Endothelial cell of umbilical vein (primary cell): ENCODE measurements around the gene MATCAP1. TPM values are rescaled to one million over a fixed set of nuclear protein-coding genes. Genes with fewer than 3 reads are reported as not detected.

ENCODE experiments used
- BruUV-seq: library from RNA; stranded (reverse); fragments of 400-500 nt; replicated peaks from 2 replicates; lab custom pipeline; 2021; lab: Mats Ljungman, UMichigan
- CTCF ChIA-PET: fragments of 300-600, 350-600 bp; sonication (Branson Sonifier 250); formaldehyde crosslinking; loops from one replicate; lab custom pipeline; 2021; ENCODE audit warnings: antibody characterized with exemption, inconsistent platforms; lab: Charles Lee
- POLR2A ChIA-PET: fragments of 300-600, 350-600 bp; sonication (Branson Sonifier 250); formaldehyde crosslinking; loops from one replicate; lab custom pipeline; 2021; ENCODE audit warnings: antibody characterized with exemption, inconsistent platforms; lab: Charles Lee
- DNase-seq: peaks from one replicate; pipeline ENCODE4 v3.0.0-alpha.2; 2011; ENCODE audit warnings: low read depth, low spot score
- FAIRE-seq: peaks from 2 replicates; lab custom pipeline; 2011; peaks lifted over from hg19 to GRCh38; lab: Jason Lieb, UNC
- H2AFZ ChIP-seq: 2 replicates; pipeline ENCODE4 v1.6.0; 2012; ENCODE audit warnings: low read depth, low read length, control low read depth, inconsistent platforms
- H3K27ac ChIP-seq: 2 replicates; pipeline ENCODE4 v1.5.1; 2011; ENCODE audit warnings: low read depth, mild to moderate bottlenecking, control low read depth, low read length, moderate library complexity; ENCODE audit not compliant: insufficient read depth
- H3K27me3 ChIP-seq, 2 experiments: 2 replicates each; pipeline versions ENCODE4 v1.6.0 to v1.6.1; 2011; ENCODE audit warnings: low read length in 2 of 2, mixed read lengths in 1 of 2; ENCODE audit not compliant: control insufficient read depth in 2 of 2, insufficient read depth in 2 of 2
- H3K36me3 ChIP-seq, 2 experiments: 2 replicates in 1 of 2; 3 replicates in 1 of 2; pipeline ENCODE4 v1.5.1; 2011; ENCODE audit warnings: low read length in 2 of 2, mild to moderate bottlenecking in 1 of 2, moderate library complexity in 1 of 2; ENCODE audit not compliant: control insufficient read depth in 2 of 2, insufficient read depth in 2 of 2; ENCODE audit errors: extremely low read depth in 1 of 2
- H3K4me1 ChIP-seq: 3 replicates; pipeline ENCODE4 v1.5.1; 2011; ENCODE audit warnings: mild to moderate bottlenecking, low read length; ENCODE audit not compliant: control insufficient read depth, insufficient read depth; ENCODE audit errors: extremely low read depth
- H3K4me2 ChIP-seq: 2 replicates; pipeline ENCODE4 v1.6.1; 2011; ENCODE audit warnings: low read length, control low read depth, mixed read lengths; ENCODE audit not compliant: insufficient read depth
- H3K4me3 ChIP-seq, 3 experiments: fragments of 200-600 bp in 1 of 3; sonication (generic), shearing (Covaris generic) in 1 of 3; replicated peaks in 1 of 3; 2 replicates each; pipeline ENCODE4 v1.5.1; 2011 to 2016; ENCODE audit warnings: control low read depth in 3 of 3, low read length in 3 of 3, mild to moderate bottlenecking in 2 of 3, inconsistent platforms in 1 of 3, low read depth in 1 of 3, moderate library complexity in 1 of 3; ENCODE audit not compliant: insufficient read depth in 1 of 3
- H3K79me2 ChIP-seq: 2 replicates; pipeline ENCODE4 v1.6.0; 2012; ENCODE audit warnings: low read length, inconsistent platforms; ENCODE audit not compliant: control insufficient read depth, insufficient read depth
- H3K9ac ChIP-seq: replicated peaks from 2 replicates; pipeline ENCODE3; 2011; ENCODE audit warnings: low read length, control low read depth; ENCODE audit not compliant: insufficient read depth; ENCODE audit errors: extremely low read depth
- H3K9me1 ChIP-seq: replicated peaks from 3 replicates; pipeline ENCODE4 v1.6.0; 2011; ENCODE audit warnings: mild to moderate bottlenecking, low read length; ENCODE audit not compliant: control insufficient read depth, insufficient read depth; ENCODE audit errors: extremely low read depth
- H3K9me3 ChIP-seq: replicated peaks from 2 replicates; pipeline ENCODE4 v1.5.1; 2012; ENCODE audit warnings: low read length, inconsistent platforms; ENCODE audit not compliant: control insufficient read depth, insufficient read depth
- H4K20me1 ChIP-seq: replicated peaks from 2 replicates; pipeline ENCODE3; 2011; ENCODE audit warnings: mild to moderate bottlenecking, low read length; ENCODE audit not compliant: control insufficient read depth, insufficient read depth; ENCODE audit errors: extremely low read depth
- CTCF ChIP-seq, 2 donors: IDR thresholded peaks; 1 replicate in 1 of 2; 2 replicates in 1 of 2; pipeline ENCODE4 v1.5.1; 2011; ENCODE audit warnings: low read length in 2 of 2, mild to moderate bottlenecking in 2 of 2, moderate library complexity in 2 of 2, control low read depth in 1 of 2, inconsistent platforms in 1 of 2, low read depth in 1 of 2; ENCODE audit not compliant: insufficient read depth in 1 of 2; ENCODE audit errors: extremely low read depth in 1 of 2
- EZH2 ChIP-seq: IDR thresholded peaks from 2 replicates; pipeline ENCODE4 v1.6.1; 2012; ENCODE audit warnings: borderline replicate concordance, low read depth, mild to moderate bottlenecking, moderate library complexity, low read length, inconsistent platforms; ENCODE audit not compliant: severe bottlenecking
- MYC ChIP-seq: IDR thresholded peaks from one replicate; pipeline ENCODE4 v1.6.1; 2011; ENCODE audit warnings: mild to moderate bottlenecking, low read depth, low read length
- POLR2AphosphoS5 ChIP-seq: IDR thresholded peaks from 2 replicates; pipeline ENCODE4 v1.6.1; 2012; ENCODE audit warnings: low read depth, mild to moderate bottlenecking, control low read depth, low read length, moderate library complexity; ENCODE audit not compliant: insufficient read depth
- dilution Hi-C: fragments of 300-500 bp; cut with MboI; formaldehyde crosslinking; loops from one replicate; pipeline ENCODE4 v1.15.0; 2019; ENCODE audit warnings: low sequenced_read_pairs; ENCODE audit not compliant: extremely low pct_ligation_motif_present
- intact Hi-C: fragments of 100-400 bp; cut with micrococcal nuclease; formaldehyde crosslinking; loops from one replicate; pipeline ENCODE4 v1.10.0; 2022
- polyA plus RNA-seq, 4 experiments: library from polyadenylated mRNA; depleted of rRNA in 3 of 4; stranded (reverse) in 3 of 4; unstranded in 1 of 4; fragments of >200 nt; gene quantifications; 2 replicates each; pipeline versions ENCODE4 v1.2.1 to v1.2.3, GENCODE V29; 2011 to 2012; ENCODE audit warnings: missing spikeins in 1 of 4
- total RNA-seq: library from RNA; stranded (reverse); gene quantifications from 2 replicates; pipeline ENCODE4 v1.2.3, GENCODE V29; 2021

The MATCAP1 gene
- total and polyA plus RNA-seq, 2 donors (not counting 3 experiments of a cell fraction or from before 2014, with no cell fraction given): 44.5 to 53.3 TPM

DNA sequence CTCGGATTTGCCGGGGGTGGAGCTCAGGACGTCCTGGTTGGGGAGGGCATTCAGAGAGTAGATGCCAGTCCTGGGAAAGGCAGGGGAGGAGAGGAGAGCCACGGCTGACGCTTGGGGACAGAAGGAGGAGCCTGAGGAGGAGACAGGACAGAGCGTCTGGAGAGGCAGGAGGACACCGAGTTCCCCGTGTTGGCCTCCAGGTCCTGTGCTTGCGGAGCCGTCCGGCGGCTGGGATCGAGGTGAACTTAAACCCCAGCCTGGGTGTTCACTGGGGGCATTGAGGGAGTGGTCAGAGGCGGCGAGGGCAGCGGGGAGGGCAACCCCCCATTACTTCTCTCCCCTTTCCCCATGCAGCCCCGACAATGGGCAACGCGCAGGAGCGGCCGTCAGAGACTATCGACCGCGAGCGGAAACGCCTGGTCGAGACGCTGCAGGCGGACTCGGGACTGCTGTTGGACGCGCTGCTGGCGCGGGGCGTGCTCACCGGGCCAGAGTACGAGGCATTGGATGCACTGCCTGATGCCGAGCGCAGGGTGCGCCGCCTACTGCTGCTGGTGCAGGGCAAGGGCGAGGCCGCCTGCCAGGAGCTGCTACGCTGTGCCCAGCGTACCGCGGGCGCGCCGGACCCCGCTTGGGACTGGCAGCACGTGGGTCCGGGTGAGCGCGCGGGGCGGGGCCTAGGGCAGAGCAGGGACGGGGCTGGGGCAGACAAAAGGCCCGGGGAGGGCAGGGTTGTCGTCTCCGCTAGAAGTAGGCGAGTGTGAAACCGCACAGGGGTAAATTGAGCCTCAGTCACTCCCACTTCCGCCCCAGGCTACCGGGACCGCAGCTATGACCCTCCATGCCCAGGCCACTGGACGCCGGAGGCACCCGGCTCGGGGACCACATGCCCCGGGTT lies 9.7 kb downstream of the MATCAP1 start:
- no peaks in the 10 kb centered on the region for H3K36me3 ChIP-seq
- no peaks in the 10 kb centered on the region for H4K20me1 ChIP-seq
- H3K27me3 ChIP-seq: no peaks in the 10 kb centered on the region
- ChIA-PET POLR2A (no interaction called here), CTCF (interaction anchor here (0.6 to 3.2 kb wide), 8 partner anchors 11 to 257 kb away, joined by 3 to 25 read pairs (median 14); partner anchors contain the start of genes FBXL8, HSD11B2, HSF4 and TRADD)
- BruUV-seq: no TSS peak
- peak; percentile 94 for FAIRE-seq
- H2AFZ ChIP-seq: peak overlapping the region; percentile 47
- peaks cover 27% of the 10 kb centered on the region for H3K4me1 ChIP-seq
- peak overlapping the region in 2 of 3 experiments; percentile 9 to 32 for H3K4me3 ChIP-seq
- peak; percentile 90 for DNase-seq
- dilution Hi-C loops: no loop called here
- H3K27ac ChIP-seq: peak overlapping the region; percentile 4
- H3K9me3 ChIP-seq: no peaks in the 10 kb centered on the region
- intact Hi-C loops: loop anchor here (1.0 kb wide), 1 partner anchor 9 kb away; the partner anchor contains the start of gene MATCAP1
- H3K9ac ChIP-seq: peak overlapping the region; percentile 14
- H3K4me2 ChIP-seq: peak overlapping the region; percentile 40
- no peaks in the 10 kb centered on the region for H3K79me2 ChIP-seq
- no peaks in the 10 kb centered on the region for H3K9me1 ChIP-seq
- TF ChIP-seq CTCF (IDR thresholded peaks at IDR 0.05; ENCODE audit: extremely low read depth in 1 of 2, insufficient read depth in 1 of 2, low read depth in 1 of 2, low read length in 2 of 2): peak in 1 of 2 donors; percentile 58
- TF ChIP-seq EZH2: no peak
- TF ChIP-seq MYC: peak; percentile 34
- no peak for TF ChIP-seq POLR2AphosphoS5
